ENCODE data around the gene ERGIC3. TPM values are rescaled to one million over a fixed set of nuclear protein-coding genes. Genes with fewer than 3 reads are reported as not detected.

The ERGIC3 gene
- polyA plus RNA-seq, 1 donor (not counting 4 experiments of a cell fraction or from before 2014, with no cell fraction given) = 201 TPM

DNA sequence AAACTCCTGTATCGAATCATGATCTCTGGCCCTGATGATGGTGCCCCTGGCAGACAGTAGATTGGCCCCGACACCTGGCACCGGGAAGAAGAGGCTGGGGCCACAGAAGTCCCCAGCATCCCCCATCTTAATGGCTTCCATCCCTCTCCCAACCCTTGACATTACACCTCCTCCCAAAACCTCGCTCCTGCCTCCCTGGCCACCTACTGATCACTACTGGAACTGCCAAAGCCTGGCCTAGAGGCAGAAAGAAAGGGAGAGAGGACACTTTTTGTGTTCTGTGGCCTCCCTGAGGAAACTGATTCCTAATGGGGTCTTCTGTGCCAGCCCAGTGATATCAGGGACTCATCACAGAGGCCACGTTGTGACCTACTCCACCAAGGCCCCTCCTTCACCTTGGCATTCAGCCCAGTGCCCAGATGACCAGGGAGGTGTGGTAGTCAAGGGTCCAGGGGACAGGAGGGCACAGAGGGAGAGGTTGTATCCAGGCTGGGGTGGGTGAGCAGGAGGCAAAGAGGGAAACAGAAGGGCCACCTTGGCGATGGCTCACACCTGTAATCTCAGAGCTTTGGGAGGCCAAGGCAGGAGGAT is 18.5 kb upstream of the ERGIC3 start:
- no peaks in the 10 kb centered on the region for H3K9me3 ChIP-seq (ENCODE audit: control insufficient read depth, low read depth, low read length)
- no peaks in the 10 kb centered on the region for H3K4me1 ChIP-seq (ENCODE audit: control insufficient read depth, extremely low read depth, insufficient read depth, low read length)
- H3K36me3 ChIP-seq (ENCODE audit: control insufficient read depth in 2 of 2, extremely low read depth in 1 of 2, insufficient read depth in 2 of 2, low read length in 2 of 2) = no peaks in the 10 kb centered on the region
- H3K9me1 ChIP-seq (ENCODE audit: control insufficient read depth, extremely low read depth, insufficient read depth, low read length) = no peaks in the 10 kb centered on the region
- H3K27me3 ChIP-seq (ENCODE audit: control insufficient read depth, extremely low read depth, insufficient read depth, low read length) = no peaks in the 10 kb centered on the region
- dilution Hi-C loops (cut with MboI; ENCODE audit: extremely low pct_ligation_motif_present, low sequenced_read_pairs) = no loop called here
- FAIRE-seq = no peak
- no peaks in the 10 kb centered on the region for H3K79me2 ChIP-seq (ENCODE audit: control insufficient read depth, insufficient read depth, low read length)
- H3K27ac ChIP-seq (ENCODE audit: control insufficient read depth, insufficient read depth, low read length) = no peak overlapping the region
- DNase-seq (ENCODE audit: low read depth, low spot score) = no peak
- H3K4me2 ChIP-seq (ENCODE audit: control insufficient read depth, extremely low read depth, insufficient read depth, low read depth, low read length) = no peak overlapping the region
- no peaks in the 10 kb centered on the region for H4K20me1 ChIP-seq (ENCODE audit: control insufficient read depth, extremely low read depth, insufficient read depth, low read length)
- TF ChIP-seq EZH2 (IDR thresholded peaks at IDR 0.05; ENCODE audit: low read length) = no peak
- TF ChIP-seq, protein P1, sequence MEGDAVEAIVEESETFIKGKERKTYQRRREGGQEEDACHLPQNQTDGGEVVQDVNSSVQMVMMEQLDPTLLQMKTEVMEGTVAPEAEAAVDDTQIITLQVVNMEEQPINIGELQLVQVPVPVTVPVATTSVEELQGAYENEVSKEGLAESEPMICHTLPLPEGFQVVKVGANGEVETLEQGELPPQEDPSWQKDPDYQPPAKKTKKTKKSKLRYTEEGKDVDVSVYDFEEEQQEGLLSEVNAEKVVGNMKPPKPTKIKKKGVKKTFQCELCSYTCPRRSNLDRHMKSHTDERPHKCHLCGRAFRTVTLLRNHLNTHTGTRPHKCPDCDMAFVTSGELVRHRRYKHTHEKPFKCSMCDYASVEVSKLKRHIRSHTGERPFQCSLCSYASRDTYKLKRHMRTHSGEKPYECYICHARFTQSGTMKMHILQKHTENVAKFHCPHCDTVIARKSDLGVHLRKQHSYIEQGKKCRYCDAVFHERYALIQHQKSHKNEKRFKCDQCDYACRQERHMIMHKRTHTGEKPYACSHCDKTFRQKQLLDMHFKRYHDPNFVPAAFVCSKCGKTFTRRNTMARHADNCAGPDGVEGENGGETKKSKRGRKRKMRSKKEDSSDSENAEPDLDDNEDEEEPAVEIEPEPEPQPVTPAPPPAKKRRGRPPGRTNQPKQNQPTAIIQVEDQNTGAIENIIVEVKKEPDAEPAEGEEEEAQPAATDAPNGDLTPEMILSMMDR (optimal IDR thresholded peaks at IDR 0.05 in 1 of 3, IDR thresholded peaks at IDR 0.05 in 1 of 3, conservative IDR thresholded peaks at IDR 0.05 in 1 of 3; ENCODE audit: extremely low read depth in 1 of 3, insufficient read depth in 2 of 3, low read length in 3 of 3) = peak; percentile 59 to 77 (median 69)
- H3K4me3 ChIP-seq (ENCODE audit: control insufficient read depth in 2 of 3, extremely low read depth in 1 of 3, insufficient read depth in 2 of 3, low read depth in 1 of 3, low read length in 3 of 3) = no peak overlapping the region
- H2AFZ ChIP-seq (ENCODE audit: control insufficient read depth, low read length) = no peak overlapping the region
- no peak overlapping the region for H3K9ac ChIP-seq (ENCODE audit: control insufficient read depth, extremely low read depth, insufficient read depth, low read length)

DNA sequence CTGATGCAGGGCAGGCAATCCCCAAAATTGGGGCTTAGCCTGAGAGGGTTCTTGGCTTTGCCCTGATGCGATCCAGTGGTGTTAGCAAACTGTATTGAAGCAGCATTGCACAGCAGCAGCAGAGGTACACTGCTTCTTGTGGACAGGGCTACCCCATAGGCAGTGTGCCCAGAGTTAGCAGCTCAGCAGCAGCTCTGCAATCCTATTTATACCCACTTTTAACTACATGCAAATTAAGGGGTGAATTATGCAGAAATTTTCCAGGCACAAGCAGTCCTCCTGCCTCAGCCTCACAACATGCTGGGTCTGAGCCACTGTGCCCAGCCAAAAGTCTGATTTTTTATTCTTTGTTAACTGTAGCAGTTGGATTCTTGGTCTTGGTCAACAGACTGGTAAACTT is 16.2 kb upstream of the ERGIC3 start:
- Histone ChIP-seq H3K4me2 (ENCODE audit: control insufficient read depth, extremely low read depth, insufficient read depth, low read depth, low read length) (no peak overlapping the region), H3K36me3 (ENCODE audit: control insufficient read depth in 2 of 2, extremely low read depth in 1 of 2, insufficient read depth in 2 of 2, low read length in 2 of 2) (no peaks in the 10 kb centered on the region), H3K27ac (ENCODE audit: control insufficient read depth, insufficient read depth, low read length) (no peak overlapping the region), H3K9ac (ENCODE audit: control insufficient read depth, extremely low read depth, insufficient read depth, low read length) (no peak overlapping the region), H3K9me1 (ENCODE audit: control insufficient read depth, extremely low read depth, insufficient read depth, low read length) (no peaks in the 10 kb centered on the region), H3K9me3 (ENCODE audit: control insufficient read depth, low read depth, low read length) (no peaks in the 10 kb centered on the region), H3K4me1 (ENCODE audit: control insufficient read depth, extremely low read depth, insufficient read depth, low read length) (no peaks in the 10 kb centered on the region), H3K79me2 (ENCODE audit: control insufficient read depth, insufficient read depth, low read length) (no peaks in the 10 kb centered on the region), H3K4me3 (ENCODE audit: control insufficient read depth in 2 of 3, extremely low read depth in 1 of 3, insufficient read depth in 2 of 3, low read depth in 1 of 3, low read length in 3 of 3) (no peak overlapping the region), H2AFZ (ENCODE audit: control insufficient read depth, low read length) (no peak overlapping the region), H4K20me1 (ENCODE audit: control insufficient read depth, extremely low read depth, insufficient read depth, low read length) (no peaks in the 10 kb centered on the region), H3K27me3 (ENCODE audit: control insufficient read depth, extremely low read depth, insufficient read depth, low read length) (no peaks in the 10 kb centered on the region)
- DNase-seq (ENCODE audit: low read depth, low spot score) = no peak
- dilution Hi-C loops (cut with MboI; ENCODE audit: extremely low pct_ligation_motif_present, low sequenced_read_pairs) = no loop called here
- TF ChIP-seq EZH2 (IDR thresholded peaks at IDR 0.05; ENCODE audit: low read length) = no peak
- TF ChIP-seq, protein P1 (optimal IDR thresholded peaks at IDR 0.05 in 1 of 3, IDR thresholded peaks at IDR 0.05 in 1 of 3, conservative IDR thresholded peaks at IDR 0.05 in 1 of 3; ENCODE audit: extremely low read depth in 1 of 3, insufficient read depth in 2 of 3, low read length in 3 of 3) = no peak
- FAIRE-seq = no peak

Measured in keratinocyte (primary cell).